NT2/D1 (cell line): ENCODE data around the gene DMWD.

Experiments used
- SUZ12 ChIP-seq: IDR thresholded peaks from 2 replicates; pipeline ENCODE4 v1.6.1; 2011; ENCODE audit not compliant: insufficient read length, insufficient read depth; ENCODE audit errors: extremely low read depth
- YY1 ChIP-seq: IDR thresholded peaks from 2 replicates; pipeline ENCODE4 v1.6.1; 2011; ENCODE audit not compliant: insufficient read length, insufficient read depth
- ZNF274 ChIP-seq: IDR thresholded peaks from 2 replicates; pipeline ENCODE4 v1.6.1; 2011; ENCODE audit warnings: mild to moderate bottlenecking, low read depth, low read length

- TF ChIP-seq YY1 = no peak
- no peak for TF ChIP-seq ZNF274
- no peak for TF ChIP-seq SUZ12
Measured at GRCh38 chr19:45834970-45835369, 42.3 kb upstream of the DMWD start.
